Measurements from ENCODE around the gene ARHGEF11.
"Not testable (repeated sequence)": the region's sequence is repeated elsewhere in the genome, so short reads cannot be mapped to it uniquely, and the experiment has no call there.

The ARHGEF11 gene, protein sequence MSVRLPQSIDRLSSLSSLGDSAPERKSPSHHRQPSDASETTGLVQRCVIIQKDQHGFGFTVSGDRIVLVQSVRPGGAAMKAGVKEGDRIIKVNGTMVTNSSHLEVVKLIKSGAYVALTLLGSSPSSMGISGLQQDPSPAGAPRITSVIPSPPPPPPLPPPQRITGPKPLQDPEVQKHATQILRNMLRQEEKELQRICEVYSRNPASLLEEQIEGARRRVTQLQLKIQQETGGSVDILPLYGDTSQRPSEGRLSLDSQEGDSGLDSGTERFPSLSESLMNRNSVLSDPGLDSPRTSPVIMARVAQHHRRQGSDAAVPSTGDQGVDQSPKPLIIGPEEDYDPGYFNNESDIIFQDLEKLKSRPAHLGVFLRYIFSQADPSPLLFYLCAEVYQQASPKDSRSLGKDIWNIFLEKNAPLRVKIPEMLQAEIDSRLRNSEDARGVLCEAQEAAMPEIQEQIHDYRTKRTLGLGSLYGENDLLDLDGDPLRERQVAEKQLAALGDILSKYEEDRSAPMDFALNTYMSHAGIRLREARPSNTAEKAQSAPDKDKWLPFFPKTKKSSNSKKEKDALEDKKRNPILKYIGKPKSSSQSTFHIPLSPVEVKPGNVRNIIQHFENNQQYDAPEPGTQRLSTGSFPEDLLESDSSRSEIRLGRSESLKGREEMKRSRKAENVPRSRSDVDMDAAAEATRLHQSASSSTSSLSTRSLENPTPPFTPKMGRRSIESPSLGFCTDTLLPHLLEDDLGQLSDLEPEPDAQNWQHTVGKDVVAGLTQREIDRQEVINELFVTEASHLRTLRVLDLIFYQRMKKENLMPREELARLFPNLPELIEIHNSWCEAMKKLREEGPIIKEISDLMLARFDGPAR (N-terminal part only)

DNA sequence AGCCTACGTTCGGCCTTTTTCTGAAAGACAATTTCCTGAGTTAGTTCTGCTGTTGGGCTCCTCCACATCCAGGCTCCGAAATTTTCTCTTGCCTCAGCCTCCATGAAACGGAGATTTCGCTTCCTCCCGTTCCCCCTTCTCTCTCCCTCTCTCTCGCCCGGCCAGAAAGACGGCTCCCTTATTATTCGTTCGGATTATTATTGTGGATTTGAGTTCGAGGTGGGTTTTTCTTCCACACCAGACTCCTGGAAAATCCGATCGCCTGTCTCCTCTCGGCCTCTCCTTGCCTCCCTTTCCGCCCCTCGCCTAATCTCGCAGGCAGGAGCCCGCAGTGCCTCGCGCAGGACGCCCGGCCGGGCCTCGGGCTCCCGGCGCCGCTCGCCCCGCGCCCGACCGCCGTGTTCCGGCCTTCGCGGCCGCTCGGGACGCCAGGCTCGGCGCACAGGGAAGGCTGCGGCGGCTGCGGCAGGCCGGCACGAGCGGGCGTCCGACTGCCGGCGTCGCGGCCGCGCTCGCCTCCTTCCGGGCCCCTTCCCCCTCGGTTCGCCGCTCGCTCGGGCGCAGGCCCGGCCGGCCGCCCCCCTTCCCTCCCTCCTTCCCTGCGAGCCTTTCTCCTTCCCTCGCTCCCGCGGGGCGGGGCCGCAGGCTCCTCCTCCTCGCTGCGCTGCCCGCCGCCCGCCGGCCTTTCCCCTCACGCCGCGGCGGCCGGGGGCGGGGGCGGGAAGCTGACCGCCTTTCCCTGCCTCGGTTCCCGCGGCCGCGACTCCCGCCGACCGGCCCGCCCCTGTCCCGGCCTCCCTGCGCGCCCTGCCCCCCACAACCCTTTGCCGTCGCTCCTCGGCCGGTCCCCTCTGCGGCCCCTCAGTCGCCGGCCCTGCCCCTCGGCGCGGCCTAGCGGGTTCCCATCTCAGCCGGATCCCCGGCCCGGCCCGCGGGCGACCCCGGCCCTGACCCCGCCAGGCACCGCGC, at the start of gene ARHGEF11:
Gene ARHGEF11 (minus strand): TSS at position 493 of the 969 bp plus-strand sequence. CDS start 1,412 bp downstream, outside the sequence.
- peak; percentile 23 to 59 for DNase-seq

DNA sequence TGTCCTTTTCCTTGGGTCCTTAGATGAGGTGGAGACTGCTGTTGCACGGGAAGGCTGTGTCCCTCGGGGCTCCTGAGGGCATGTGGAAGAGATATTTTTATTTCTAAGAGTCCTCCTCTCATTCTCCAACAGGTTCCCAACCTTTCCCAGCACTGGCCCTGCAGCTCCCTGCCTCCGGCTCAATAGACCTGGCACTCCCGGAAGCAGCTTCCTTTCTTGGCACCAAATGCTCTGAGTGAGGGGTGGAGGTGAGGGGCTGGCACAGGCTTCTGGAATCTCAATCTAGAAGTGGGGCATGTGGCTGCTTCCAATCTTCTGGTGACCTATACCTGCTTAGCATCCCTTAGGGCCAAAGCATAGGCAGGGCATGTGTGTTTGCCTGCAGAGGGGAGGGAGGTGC, 49.5 kb upstream of the ARHGEF11 start:
- no peak for DNase-seq

DNA sequence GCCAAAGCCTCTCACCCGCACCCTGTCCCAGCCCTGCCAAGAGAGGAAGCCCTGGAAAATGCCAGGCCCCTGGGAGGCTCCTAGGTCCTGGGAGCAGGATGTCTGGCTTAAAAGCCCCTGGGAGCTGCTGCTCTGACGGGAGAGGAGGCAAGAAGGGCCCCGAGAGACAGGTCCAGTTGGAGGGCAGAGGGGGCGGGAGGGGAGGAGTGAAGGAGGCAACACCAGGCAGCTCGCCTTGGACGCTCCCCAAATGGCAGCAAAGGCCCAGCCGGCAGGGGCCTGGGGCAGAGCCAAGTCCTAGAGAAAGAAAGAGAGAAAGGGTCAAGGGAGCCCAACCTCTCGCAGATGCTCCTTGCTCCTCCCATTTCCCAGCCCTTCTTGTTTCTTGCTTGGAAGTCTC, 47.3 kb upstream of the ARHGEF11 start:
- DNase-seq, result no peak

DNA sequence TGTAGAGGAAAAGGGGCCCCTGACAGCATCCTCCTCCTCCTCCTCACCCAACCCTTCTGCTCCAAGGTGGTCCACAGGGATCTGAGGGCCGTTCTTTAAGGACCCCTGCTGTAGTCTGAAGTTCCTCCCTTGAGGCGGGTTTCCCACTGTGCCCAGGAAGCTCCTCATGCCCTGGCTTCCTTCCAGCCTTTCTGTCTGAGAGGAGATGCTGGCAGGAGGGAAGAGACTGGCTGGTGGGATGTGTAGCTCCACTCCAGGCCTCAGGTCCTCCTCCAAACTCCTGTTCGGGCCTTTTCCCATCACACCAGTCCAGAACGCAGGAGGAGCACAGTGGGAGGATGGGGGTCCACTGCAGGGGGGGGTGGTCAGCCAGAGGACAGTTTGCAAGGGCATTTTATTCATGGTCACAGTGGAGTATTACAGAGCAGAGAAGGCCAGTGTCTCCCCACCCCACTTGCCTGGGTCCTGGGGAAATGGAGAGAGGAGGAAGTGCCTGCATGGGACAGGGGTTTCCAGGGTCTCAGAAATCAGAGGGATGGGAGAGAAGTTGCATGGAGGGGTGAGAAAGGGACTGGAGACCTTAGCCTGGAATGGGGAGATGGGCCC, 46.2 kb upstream of the ARHGEF11 start:
- no peak for DNase-seq

DNA sequence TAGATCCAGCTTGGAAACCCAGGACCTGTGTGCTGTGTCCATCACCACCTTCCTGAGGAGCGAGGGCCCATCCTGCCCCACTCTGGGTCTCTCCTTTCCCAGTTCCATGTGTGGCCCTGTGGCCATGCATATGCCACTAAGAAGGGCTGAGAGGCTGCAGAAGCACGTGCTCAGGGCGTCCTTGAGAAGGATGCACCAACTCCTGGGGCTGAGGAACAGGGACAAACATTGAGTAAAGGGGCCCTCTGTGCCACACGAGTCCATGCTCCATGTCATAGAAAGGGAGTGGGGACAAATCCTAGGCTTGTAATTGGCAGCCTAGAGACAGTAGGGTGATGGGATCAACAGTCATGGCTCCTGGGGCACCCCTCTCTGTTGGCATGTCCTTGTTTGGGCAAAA, 45.6 kb upstream of the ARHGEF11 start:
- DNase-seq, result no peak

DNA sequence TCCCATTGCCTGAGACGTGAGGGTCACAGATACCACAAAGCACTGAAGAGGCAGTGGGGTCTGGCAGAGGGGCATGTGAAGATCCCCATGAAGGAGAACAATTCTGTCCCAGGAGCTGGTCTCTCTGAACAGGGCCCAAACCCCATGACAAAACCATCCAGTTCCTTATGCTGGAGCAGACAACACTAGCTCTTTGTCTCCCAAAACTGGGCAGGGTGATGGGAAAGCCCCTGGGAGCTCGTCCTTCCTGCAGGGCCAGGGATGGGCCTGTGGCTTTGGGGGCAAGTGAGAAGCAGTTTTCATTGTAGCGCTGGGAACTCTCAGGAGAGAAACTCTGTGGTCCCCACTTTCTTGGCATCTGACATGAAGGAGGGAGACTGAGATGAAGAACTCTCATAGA, 45.2 kb upstream of the ARHGEF11 start:
- DNase-seq, result no peak

DNA sequence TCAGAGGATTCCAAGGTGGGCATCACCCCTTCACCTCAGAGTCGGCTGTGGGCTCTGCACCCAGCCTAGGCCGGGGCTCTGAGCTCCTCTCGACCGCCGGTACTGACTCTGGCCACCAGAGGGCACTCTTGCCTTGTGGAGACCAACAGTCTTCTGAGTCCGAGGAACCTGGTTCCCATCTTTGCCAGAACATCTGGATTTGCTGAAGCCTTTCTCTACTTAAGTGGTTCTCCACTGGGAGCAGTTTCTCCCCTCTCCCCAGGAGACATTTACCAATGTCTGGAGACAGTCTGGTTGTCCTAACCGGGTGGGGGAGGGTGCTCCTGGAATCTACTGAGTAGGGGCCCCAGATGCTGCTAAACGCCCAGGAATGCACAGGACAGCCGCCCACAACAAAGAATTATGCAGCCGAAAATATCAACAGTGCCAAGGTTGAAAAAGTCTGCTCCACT, 44.7 kb upstream of the ARHGEF11 start:
- DNase-seq, result peak; percentile 93 to 94

DNA sequence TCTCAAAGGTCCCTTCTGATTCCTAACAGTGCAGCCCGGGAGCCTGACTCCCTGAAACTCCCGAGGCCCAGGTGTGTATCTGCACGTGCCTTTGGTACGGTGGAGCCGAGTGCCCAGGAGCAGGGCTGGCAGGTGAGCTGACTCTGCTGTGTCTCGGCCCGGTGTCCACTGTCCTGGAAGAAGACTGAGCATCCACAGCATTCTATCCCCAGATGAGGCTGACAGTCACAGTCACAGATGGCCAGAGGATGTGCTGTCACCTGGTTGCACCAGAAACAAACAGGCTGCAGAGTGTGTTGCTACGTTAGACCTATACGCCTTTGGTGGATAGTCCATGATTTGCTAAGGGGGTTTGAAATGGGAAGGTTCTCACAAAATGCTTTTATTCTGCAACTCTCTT, 44.2 kb upstream of the ARHGEF11 start:
- no peak for DNase-seq

DNA sequence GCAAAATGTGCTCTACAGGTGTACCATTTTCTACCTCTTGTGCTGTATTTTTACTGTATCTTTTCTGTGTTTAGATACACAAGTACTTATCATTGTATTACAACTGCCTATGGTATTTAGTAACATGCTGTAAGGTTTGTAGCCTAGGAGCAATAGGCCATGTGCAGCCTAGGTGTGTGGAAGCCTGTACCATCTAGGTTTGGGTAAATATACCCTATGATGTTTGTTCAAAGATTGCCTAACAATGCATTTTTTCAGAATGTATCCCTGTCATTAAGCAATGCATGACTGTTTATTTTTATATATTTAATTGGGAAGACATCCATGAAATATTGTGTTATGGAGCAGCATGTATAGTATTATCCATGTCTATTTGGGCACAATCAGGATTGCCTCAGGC, 43.1 kb upstream of the ARHGEF11 start:
- DNase-seq, result no peak

DNA sequence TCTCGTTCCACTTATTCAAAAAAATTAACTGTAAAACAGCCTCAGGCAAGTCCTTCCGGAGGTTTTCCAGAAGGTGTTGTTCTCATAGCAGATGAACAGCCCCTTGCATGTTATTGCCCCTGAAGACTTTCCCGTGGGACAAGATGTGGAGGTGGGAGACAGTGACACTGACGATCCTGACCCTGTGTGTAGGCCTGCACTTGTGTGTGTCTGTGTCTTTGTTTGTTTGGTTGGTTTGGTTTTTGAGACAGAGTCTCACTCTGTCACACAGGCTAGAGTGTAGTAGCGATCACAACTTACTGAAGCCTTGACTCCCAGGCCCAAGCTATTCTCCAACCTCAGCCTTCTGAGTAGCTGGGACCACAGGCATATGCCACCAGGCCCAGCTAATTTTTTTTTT, 41.5 kb upstream of the ARHGEF11 start:
- DNase-seq, result no peak

DNA sequence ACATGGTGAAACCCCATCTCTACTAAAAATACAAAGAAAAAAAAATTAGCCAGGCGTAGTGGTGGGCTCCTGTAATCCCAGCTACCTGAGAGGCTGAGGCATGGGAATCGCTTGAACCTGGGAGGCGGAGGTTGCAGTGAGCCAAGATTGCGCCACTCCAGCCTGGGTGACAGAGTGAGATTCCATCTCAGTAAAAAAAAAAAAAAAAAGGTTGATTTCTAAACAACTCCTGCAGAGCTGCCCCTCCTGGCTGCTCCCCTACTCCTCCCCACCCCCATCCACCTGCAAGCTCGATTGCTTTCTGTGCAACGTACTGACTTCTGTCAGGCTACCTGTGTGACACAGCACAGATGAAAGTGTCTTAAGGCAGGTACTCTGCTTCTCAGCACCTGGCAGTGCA, 40.8 kb upstream of the ARHGEF11 start:
- no peak for DNase-seq

DNA sequence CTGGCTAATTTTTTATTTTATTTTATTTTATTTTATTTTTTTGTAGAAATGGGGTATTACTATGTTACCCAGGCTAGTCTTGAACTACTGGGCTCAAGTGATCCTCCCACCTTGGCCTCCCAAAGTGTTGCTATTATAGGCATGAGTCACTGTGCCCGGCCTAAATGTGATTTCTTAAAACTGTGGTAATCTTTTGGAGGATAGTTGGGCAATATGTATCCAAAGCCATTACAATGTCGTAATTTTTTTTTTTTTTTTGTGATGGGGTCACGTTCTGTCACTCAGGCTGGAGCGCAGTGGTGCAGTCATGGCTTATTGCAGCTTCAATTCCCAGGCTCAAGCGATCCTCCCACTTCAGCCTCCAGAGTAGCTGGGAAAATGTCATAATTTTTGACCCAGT, 39.9 kb upstream of the ARHGEF11 start:
- no peak for DNase-seq

DNA sequence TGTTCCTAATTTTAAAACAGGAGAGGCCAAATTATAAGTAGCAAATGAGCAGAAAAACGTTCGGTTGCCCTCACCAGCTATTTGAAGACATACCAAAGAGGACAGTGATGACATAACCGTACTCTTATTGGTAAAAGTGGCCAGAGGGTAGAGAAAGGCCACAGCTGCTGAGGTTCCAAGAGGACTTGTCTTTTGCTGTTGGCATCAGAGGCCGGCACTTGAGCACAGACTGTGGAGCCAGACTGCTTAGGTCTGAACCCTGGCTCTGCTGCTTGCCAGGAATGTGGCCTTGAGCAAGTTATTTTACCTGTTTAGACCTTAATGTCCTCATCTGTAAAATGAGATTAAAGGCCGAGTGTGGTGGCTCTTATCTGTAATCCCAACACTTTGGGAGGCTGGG, 39.2 kb upstream of the ARHGEF11 start:
- no peak for DNase-seq

DNA sequence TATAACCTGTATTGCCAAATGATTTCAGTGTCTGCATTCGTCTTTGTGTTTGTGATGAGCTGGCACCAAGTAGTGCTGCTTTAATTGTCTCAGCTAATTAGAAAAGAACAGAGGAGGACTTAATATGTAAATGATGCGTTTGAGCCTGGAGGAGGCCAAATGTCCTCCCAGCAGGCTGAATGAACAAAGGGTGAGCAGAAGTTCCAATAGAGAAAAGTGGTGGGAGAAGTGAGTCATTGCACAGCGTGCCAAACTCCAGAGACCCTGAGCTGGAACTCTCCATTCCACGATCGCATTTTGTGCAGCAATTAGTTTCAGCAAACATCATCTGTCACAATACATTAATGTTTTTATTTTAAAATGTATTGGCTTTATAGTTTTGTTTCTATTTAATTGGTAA, 36.2 kb upstream of the ARHGEF11 start:
- DNase-seq, result no peak

DNA sequence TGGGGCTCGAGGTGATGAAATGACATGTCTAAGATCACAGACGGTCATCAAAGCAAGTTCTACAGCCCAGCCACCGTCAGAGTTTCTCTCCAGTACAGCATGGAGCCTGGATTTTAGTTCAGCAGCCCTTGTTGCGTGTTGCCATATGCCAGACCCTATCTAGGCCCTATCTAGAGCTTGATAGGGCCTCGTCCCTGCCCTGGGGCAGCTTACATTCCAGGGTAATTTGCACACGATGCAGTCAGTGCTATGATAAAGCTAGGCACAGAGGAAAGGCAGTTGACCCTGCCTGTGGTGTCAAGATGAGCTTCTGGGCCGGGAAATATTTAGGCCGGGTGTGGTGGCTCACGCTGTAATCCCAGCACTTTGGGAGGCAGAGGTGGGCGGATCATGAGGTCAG, 35.2 kb upstream of the ARHGEF11 start:
- DNase-seq, result no peak

DNA sequence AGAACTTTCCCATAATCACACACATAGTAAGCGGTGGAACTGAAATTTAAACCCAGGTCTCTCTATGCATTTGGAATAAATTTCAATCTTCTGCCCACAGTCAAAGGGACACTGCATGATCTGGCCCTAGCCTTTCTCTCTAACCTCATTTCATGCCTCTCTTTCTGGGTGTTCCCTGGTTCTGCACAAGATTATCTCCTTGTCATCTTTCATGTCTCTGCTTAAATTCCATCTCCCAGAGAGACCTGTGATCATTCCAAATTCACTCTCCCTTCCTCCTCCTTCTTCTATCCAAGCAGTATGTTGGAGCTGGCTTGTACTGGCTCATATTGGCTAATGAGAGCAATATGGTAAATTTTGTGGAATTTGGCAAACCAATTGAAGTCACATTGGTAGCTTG, 31.9 kb upstream of the ARHGEF11 start:
- no peak for DNase-seq

DNA sequence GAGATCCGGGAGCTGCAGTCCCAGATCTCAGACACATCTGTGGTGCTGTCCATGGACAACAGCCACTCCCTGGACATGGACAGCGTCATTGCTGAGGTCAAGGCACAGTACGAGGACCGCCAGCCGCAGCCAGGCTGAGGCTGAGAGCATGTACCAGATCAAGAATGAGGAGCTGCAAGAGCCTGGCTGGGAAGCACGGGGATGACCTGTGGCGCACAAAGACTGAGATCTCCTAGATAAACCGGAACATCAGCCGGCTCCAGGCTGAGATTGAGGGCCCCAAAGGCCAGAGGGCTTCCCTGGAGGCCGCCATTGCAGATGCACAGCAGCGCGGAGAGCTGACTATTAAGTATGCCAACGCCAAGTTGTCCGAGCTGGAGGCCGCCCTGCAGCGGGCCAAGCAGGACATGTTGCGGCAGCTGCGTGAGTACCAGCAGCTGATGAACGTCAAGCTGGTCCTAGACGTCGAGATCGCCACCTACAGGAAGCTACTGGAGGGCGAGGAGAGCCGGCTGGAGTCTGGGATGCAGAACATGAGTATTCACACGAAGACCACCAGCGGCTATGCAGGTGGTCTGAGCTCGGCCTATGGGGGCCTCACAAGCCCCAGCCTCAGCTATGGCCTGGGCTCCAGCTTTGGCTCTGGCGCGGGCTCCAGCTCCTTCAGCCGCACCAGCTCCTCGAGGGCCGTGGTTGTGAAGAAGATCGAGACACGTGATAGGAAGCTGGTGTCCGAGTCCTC, 28.6 kb upstream of the ARHGEF11 start:
- peak; percentile 32 to 63 for DNase-seq

DNA sequence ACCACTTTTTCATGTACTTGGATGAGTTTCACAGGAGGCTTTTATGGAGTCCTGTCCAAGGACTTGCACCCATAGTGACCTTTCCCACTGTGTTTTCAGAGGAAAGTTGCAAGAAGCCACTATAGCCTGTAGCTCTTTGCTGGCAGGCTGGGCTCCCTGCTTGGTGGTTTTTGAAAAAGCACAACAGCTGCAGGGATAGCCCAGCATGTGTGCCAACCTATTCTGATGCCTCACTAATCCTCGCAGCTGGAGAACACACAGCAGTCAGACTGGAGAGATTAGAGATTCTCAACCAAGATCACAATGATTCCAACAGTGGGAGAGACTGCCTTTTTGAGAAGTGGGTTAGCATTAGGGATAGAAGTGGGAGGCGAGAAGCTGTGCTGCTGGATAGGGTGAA, 24.1 kb upstream of the ARHGEF11 start:
- no peak for DNase-seq

DNA sequence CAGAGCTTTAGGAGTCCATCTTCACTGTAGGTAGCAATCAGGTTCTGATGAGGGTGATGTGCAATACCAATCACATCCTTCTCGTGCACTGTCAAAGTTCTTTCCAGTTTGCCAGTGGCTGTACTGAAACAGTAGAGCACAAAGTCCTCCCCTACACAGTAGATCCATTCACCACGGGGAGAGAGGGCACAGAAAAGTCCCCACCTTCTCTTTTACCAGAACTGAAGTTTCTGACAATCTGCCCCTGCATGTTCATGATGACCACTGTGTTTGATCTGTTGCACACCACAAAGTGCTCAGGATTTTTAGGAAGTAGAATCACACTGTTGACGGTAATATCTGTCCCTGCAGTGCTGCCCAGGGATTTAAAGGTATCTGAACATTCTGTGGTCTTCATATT, 13.7 kb upstream of the ARHGEF11 start:
- DNase-seq, result not testable (repeated sequence)

DNA sequence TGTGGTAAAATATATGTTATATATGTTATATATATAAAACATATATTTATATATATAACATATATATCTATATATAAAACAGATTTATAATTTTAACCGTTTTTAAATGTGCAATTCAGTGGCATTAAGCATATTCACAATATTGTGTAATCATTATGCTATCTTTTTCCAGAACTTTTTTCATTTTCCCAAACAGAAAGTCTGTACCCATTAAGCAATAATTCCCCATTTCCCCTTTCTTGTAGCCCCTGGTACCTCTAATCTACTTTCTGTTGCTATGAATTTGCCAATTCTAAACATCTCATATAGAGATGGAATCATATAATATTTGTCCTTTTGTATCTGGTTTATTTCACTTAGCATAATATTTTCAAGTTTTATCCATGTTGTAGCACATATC, 10.7 kb upstream of the ARHGEF11 start:
- no peak for DNase-seq

DNA sequence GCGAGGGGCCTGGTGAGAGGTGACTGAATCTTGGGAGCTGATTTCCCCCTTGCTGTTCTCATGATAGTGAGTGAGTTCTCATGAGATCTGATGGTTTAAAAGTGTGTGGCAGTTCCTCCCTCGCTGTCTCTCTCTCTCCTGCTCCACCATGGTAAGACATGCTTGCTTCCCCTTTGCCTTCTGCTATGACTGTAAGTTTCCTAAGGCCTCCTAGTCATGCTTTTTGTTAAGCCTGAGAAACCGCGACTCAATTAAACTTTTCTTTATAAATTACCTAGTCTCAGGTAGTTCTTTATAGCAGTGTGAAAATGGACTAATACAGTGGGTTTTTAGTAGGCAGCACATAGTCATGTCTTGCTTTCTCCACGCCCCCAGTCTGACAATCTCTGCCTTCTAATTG, 10.2 kb upstream of the ARHGEF11 start:
- not testable (repeated sequence) for DNase-seq

DNA sequence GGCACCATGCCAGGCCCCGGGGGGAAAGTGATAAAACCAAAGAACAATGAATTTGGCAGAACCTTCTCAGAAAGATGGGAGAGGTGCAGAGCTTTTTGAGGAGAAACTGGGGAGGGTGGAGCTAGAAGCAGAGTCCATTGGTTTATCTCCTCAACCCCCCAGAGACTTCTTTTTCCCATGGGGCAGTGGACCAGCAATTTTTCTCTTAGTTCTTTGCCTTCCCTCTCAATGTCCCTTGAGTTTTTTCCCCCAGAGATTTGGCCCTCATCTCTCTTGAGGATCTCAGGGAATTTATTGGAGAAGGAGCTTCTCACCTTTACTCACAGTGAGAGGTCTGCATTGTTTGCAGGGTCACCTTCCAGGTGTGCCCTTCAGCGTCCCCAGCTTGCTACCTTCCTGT, 5.3 kb upstream of the ARHGEF11 start:
- DNase-seq, result no peak
